ENCODE measurements around the gene SLC35G3.
"Not testable (repeated sequence)": the region's sequence is repeated elsewhere in the genome, so short reads cannot be mapped to it uniquely, and the experiment has no call there.

SLC35G3 gene

GRCh38 chr17:35155246-35155645 is 38.9 kb downstream of the SLC35G3 start:
- Histone ChIP-seq H3K36me3 (replicated peaks; ENCODE audit: low read depth, low read length) (no peaks in the 10 kb centered on the region), H3K79me2 (ENCODE audit: low read length) (no peaks in the 10 kb centered on the region), H3K4me2 (ENCODE audit: low read length) (no peak overlapping the region), H3K9ac (ENCODE audit: low read length) (no peak overlapping the region), H3K4me3 (ENCODE audit: low read length) (no peak overlapping the region), H3K27me3 (ENCODE audit: low read depth, low read length) (no peaks in the 10 kb centered on the region; the same call in none of the 2 replicates), H3K27ac (ENCODE audit: low read length) (no peak overlapping the region), H2AFZ (ENCODE audit: low read depth, low read length) (no peak overlapping the region), H3K9me3 (ENCODE audit: insufficient read depth, low read length) (no peaks in the 10 kb centered on the region), H4K20me1 (ENCODE audit: insufficient read depth, low read length) (no peaks in the 10 kb centered on the region), H3K4me1 (ENCODE audit: low read length) (no peaks in the 10 kb centered on the region)
- no peak for TF ChIP-seq CTCF (IDR thresholded peaks at IDR 0.05; ENCODE audit: low read depth, low read length)
- no peak for TF ChIP-seq EZH2phosphoT487 (IDR thresholded peaks at IDR 0.05; ENCODE audit: low read depth)

GRCh38 chr17:35154196-35155165 is 39.7 kb downstream of the SLC35G3 start:
- H3K9ac ChIP-seq (ENCODE audit: low read length) = no peak overlapping the region

GRCh38 chr17:35152421-35153140 is 41.6 kb downstream of the SLC35G3 start:
- Histone ChIP-seq H2AFZ (ENCODE audit: low read depth, low read length) (no peak overlapping the region), H3K79me2 (ENCODE audit: low read length) (no peaks in the 10 kb centered on the region), H3K4me2 (ENCODE audit: low read length) (no peak overlapping the region), H3K27ac (ENCODE audit: low read length) (no peak overlapping the region), H3K9ac (ENCODE audit: low read length) (no peak overlapping the region), H4K20me1 (ENCODE audit: insufficient read depth, low read length) (no peaks in the 10 kb centered on the region), H3K36me3 (replicated peaks; ENCODE audit: low read depth, low read length) (no peaks in the 10 kb centered on the region), H3K27me3 (ENCODE audit: low read depth, low read length) (no peaks in the 10 kb centered on the region; the same call in 1 of the 2 replicates), H3K9me3 (ENCODE audit: insufficient read depth, low read length) (no peaks in the 10 kb centered on the region), H3K4me3 (ENCODE audit: low read length) (no peak overlapping the region), H3K4me1 (ENCODE audit: low read length) (no peaks in the 10 kb centered on the region)
- no peak for TF ChIP-seq EZH2phosphoT487 (IDR thresholded peaks at IDR 0.05; ENCODE audit: low read depth)
- TF ChIP-seq CTCF (IDR thresholded peaks at IDR 0.05; ENCODE audit: low read depth, low read length) = no peak

More at GRCh38 chr17:35154196-35155165, 39.7 kb downstream of the SLC35G3 start:
- no peak overlapping the region for H3K4me2 ChIP-seq (ENCODE audit: low read length)
- no peak for TF ChIP-seq EZH2phosphoT487 (IDR thresholded peaks at IDR 0.05; ENCODE audit: low read depth)
- no peak for TF ChIP-seq CTCF (IDR thresholded peaks at IDR 0.05; ENCODE audit: low read depth, low read length)
- no peak overlapping the region for H2AFZ ChIP-seq (ENCODE audit: low read depth, low read length)
- no peaks in the 10 kb centered on the region for H3K9me3 ChIP-seq (ENCODE audit: insufficient read depth, low read length)
- no peaks in the 10 kb centered on the region for H3K4me1 ChIP-seq (ENCODE audit: low read length)
- no peaks in the 10 kb centered on the region; the same call in 1 of the 2 replicates for H3K27me3 ChIP-seq (ENCODE audit: low read depth, low read length)
- no peak overlapping the region for H3K27ac ChIP-seq (ENCODE audit: low read length)
- H3K79me2 ChIP-seq (ENCODE audit: low read length) = no peaks in the 10 kb centered on the region
- no peak overlapping the region for H3K4me3 ChIP-seq (ENCODE audit: low read length)
- no peaks in the 10 kb centered on the region for H4K20me1 ChIP-seq (ENCODE audit: insufficient read depth, low read length)
- H3K36me3 ChIP-seq (replicated peaks; ENCODE audit: low read depth, low read length) = no peaks in the 10 kb centered on the region

- H3K4me3 ChIP-seq (ENCODE audit: low read length); H3K4me1 ChIP-seq (ENCODE audit: low read length); H3K79me2 ChIP-seq (ENCODE audit: low read length); H3K9me3 ChIP-seq (ENCODE audit: insufficient read depth, low read length); H4K20me1 ChIP-seq (ENCODE audit: insufficient read depth, low read length); H3K27ac ChIP-seq (ENCODE audit: low read length); H3K4me2 ChIP-seq (ENCODE audit: low read length); H3K27me3 ChIP-seq (ENCODE audit: low read depth, low read length); H3K36me3 ChIP-seq (replicated peaks; ENCODE audit: low read depth, low read length); H3K9ac ChIP-seq (ENCODE audit: low read length); H2AFZ ChIP-seq (ENCODE audit: low read depth, low read length): not testable (repeated sequence)
Observed at GRCh38 chr17:35151080-35151479, 43.1 kb downstream of the SLC35G3 start.
